PC-3 (cell line): Measurements from ENCODE around the gene HDAC9.

Experiments
- EZH2phosphoT487 ChIP-seq: fragments of 300-600 bp; sonication (generic); IDR thresholded peaks from 2 replicates; pipeline ENCODE4 v1.6.1; 2018; ENCODE audit warnings: mild to moderate bottlenecking, antibody characterized with exemption, low read length, borderline replicate concordance
- TF ChIP-seq, protein P1 (sequence below): fragments of 300-600 bp; sonication (generic); conservative IDR thresholded peaks from 2 replicates; pipeline ENCODE4 v1.5.1; 2017; ENCODE audit warnings: antibody characterized with exemption, low read depth, mild to moderate bottlenecking, low read length

DNA sequence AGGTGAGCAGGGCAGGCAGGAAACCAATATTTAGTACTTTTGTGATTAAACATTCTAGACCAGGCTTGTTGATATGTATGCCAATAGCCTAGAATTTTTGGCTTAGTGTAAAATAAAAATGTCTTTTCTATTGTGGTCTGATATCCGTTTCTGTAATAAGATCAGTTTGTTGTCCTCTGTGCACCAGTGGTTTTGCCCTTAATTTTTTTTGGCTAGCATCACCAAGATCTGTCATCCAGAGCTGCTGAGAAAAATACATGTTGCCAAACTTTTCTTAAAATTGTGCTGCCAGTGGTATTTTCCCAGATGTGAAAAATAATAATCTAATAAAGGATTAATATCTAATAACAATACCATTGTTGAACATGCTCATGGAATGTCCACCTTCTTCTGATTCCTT lies 506.3 kb downstream of the HDAC9 start:
- TF ChIP-seq, protein P1, sequence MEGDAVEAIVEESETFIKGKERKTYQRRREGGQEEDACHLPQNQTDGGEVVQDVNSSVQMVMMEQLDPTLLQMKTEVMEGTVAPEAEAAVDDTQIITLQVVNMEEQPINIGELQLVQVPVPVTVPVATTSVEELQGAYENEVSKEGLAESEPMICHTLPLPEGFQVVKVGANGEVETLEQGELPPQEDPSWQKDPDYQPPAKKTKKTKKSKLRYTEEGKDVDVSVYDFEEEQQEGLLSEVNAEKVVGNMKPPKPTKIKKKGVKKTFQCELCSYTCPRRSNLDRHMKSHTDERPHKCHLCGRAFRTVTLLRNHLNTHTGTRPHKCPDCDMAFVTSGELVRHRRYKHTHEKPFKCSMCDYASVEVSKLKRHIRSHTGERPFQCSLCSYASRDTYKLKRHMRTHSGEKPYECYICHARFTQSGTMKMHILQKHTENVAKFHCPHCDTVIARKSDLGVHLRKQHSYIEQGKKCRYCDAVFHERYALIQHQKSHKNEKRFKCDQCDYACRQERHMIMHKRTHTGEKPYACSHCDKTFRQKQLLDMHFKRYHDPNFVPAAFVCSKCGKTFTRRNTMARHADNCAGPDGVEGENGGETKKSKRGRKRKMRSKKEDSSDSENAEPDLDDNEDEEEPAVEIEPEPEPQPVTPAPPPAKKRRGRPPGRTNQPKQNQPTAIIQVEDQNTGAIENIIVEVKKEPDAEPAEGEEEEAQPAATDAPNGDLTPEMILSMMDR, result no peak
- no peak for TF ChIP-seq EZH2phosphoT487
